GM18520 (cell line): ENCODE measurements around the gene C1orf116.

Experiments
- ATAC-seq: cut with Tn5 transposase; IDR thresholded peaks from one replicate; pipeline ENCODE4 v1.9.1; 2021; ENCODE audit not compliant: unreplicated experiment

The C1orf116 gene

DNA sequence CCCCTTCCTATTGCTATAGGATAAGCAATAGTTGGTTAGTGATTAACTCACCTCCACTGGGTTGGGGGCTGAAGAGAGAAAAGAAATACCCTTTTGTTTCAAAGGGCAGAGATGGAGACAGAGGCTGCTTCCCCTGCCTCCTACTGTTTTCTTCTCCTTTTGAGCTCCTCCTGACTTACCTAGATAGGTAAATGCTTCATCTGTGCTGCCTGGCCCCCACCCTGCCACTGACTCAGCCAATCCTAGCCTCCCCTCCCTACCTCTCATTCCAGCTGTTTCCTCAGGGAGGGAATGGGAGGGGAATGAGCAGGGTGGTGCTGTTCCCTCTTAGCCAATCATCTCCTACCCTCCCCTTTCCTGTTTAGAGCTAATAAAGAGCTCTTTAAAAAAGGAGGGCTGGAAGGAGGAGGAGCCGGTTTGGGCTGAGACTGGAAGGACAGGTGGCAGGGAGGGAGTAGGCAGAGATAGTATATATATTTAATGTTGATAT, at the start of gene C1orf116:
C1orf116 (minus strand) TSS at position 229 of the 490 bp plus-strand sequence. CDS start 5,158 bp downstream, outside the sequence.
- no peak for ATAC-seq

DNA sequence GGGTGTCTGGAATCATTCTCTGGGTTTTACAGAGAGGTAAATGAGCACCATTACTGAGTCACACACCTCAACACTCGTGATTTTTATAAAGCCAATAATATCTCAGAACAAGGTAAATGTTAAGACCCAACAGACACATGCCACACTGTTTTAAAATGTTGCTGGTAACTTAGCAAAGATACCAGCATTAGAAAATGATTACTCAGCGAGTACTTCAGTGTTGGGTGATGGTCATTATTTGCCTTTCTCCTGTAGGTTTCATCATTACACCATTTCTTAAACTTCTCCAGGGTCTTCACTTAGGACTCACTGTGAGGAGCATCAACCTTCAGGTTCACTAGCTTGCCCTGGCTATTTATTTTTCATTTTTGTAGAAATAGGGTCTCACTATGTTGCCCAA, 49.2 kb upstream of the C1orf116 start:
- no peak for ATAC-seq

DNA sequence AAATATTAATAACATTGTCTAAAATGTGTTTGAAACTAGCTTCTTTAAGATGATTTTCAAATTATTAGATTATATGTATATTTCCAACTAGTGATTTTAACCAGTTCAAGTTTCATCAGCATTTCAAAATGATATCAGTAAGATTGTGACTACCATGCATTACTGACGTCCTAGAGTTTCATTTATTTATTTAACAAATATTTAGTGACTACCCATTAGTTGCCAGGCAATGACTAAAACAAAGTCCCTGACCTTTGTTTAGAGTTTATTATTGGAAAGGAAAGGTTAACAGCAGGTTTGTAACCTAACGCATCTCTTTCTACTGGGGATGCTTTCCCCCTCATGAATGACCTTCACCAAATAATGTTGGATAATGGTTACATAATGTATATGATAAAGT, 48.5 kb upstream of the C1orf116 start:
- ATAC-seq, result no peak

DNA sequence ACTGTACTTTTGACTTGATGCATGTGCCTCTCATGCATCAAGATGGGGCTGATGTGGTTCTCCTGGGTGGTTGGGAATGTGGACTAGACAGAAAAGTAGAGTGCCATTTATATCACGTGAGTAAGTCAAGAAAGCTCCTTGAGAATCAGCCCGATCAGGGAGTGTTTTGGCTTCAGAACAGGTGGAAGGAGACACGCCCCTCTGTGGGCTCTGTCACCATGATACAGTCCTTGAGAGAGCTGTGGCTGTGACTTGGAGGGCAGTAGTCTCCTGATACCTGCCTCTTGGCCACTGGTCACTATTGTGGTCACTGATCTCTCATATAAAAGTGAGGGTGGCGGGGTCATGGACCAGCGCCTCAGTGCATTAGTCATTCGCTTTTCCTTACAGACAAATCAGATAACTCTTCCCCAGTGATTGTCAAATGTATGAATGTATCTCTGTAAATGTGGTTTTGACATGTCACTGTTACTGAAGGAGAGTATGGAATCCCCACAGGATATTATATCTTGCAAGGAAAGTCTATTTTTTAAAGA, 47.2 kb upstream of the C1orf116 start:
- no peak for ATAC-seq

DNA sequence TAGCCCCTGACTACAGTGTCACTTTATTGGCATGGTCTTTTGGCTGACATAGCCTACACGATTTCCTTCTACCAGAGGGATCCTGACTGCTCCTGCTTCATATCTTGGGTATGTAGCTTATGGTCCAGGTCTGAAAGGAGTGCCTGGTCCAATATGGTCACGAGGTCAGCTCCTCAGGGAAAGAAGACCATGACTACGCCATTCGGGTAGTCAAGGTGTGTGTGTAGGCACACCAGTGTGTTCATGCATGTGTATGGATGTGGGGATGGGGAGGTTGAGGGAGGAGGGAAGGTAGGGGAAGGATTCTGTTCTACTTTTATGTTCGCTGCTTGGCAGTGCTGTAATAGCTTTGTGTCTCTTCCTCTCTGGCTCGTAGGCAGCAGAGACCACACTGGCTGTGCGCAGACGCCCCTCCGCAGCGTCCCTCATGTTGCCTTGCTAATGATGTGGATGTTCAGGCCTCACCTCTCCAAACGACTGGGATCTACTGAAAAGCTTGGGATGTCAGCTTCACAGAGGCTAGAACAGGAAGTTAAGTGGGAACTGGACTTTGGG, 46.1 kb upstream of the C1orf116 start:
- no peak for ATAC-seq

DNA sequence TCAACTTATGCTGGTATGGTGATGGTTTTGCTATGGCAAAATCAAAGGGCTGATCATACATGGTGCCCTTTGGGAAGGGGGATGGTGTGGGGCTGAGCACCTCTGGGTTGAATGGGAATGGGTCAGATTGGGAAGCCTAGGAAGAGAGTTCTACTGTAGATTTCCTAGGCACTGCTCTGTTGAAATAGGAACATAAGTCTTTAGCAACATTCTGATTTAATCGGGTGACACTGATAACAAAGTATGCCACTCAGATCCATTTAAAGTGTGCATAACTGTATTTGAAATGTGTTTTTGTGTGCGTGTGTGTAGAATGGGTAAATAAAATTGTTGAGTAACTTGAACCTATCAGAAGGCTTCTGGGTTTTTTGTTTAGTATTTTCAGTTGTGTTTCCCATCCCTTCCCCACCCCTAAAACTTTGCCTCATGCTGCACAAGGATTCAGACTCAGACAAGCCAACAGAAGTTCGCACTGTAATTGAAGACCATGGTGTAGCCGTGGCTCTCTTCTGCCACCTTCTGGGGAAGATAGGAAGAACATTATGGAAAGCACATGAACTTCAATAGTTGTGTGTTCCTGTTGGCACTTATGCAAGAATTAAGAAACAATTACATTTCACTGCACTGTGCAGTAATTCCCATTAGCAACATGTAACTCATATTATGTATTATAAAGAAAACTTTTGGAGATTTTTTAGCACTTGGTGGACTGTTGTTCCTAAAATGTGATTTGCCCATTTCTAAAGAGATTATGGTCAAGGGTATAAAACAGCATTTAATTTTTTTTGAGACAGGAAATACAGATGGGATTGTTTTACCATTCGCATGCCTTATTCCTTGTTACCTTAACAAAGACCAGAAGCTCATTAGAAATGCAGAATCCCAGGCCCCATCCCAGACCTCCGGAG, 45.2 kb upstream of the C1orf116 start:
- ATAC-seq, result no peak

DNA sequence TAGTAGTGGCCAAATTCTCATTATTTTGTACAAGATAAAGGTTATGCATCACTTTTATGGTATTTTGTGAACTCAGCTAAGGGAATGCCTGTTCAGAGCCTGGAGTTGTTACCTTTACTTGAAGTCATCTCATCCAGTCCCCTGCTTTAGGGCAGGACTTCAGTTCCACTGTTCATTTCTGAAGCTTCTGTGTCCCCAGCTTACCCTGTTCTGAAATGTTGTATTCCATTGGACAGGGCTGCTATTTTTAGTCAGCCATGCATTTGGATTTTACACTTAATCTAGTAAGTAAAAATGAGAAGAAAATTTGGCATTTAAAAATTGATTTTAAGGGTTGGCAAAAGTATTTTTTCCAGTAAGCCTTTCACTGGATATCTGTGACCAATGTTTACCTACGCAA, 44.5 kb upstream of the C1orf116 start:
- ATAC-seq, result no peak

DNA sequence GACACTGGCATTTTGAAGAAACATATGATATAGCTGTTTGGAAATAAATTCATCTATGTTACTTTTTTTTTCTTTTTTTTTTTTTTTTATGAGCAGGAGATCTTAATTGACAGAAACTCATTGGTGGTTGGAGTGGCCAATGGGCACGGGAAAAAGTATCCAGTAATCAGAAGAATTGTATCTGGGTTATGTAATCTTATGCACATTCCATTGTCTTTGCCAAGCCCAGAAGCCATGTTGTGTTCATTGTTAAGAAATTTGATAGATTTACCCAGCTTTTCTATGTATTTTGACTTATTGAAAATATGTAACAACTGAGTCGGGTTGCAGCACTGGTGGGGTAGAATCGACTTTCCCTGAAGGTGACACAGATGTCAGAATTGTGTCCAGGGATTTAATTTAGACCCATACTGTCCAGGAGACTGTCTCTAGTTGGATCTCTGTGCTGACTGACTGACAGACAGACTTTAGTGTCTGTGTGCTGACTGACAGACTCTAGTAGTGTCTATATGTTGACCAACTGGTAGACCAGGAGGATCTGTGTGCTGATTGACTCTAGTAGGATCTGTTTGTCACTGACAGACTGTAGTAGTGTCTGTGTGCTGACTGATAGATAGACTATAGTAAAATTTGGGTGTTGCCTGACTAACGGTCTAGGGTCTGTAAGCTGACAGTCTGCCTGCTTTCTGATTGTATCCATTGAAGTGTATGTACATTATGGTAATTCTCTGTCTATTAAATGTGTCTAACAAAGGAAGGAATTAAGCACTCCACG, 43.8 kb upstream of the C1orf116 start:
- no peak for ATAC-seq

DNA sequence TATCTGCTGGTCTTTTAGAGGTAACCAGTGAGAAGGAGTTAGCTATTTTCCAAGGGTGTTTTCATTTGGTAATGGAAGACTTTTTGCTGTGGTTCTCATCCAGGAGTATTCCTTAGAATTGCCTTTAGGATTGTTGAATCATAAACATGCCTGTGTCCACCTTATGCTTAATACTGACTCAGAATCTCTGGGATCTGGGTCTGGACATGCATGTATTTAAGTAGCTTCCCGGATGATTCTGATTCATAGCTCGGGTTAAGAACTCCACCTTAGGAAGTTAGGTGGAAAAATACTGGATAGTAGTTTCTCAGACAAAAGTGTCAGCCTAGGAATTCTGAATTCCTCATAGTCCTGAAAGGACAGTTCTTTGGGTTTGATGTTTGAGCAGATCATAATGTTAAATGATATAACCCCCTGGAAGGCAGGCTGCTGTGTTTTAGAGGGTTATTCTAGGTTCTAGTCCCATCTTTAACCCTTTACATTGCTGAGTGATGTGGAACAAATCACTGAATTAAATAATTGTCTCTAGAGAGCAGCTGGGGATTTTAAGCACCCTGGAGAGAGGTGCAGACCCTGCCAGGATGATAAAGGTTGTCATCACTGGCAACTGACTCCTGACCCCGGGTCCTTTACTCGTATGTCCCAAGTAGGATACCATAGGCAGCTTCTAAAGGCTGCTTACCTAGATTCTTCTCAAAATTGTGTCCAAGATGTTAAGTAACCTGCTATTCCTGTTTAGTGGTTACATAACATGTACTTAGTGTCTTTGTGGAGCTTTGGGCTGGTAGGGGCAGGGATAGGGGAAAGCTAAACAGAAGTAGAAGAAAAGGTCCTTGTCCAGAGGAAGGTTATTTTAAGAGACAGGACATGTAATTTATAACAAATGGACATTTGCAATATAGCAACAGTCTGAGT, 41.6 kb upstream of the C1orf116 start:
- no peak for ATAC-seq

DNA sequence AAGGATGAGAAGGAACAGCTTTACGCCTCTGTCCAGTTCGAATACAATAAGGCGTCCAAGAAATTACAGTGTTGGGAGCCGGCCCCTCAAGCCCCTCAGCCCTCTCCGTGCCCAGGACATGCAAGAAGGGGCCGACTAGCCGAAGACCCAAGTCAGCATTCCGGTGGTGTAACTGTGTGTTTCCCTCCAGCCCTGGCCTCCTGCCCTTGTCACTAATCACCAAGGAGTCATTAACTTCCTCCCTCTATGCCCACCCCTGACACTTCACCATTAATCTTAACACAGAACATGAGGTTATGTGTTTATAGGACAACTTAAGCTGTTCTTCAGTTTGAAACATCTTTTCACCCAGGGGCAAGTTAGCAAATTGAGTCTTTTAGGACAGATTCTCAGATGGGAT, 39.7 kb upstream of the C1orf116 start:
- ATAC-seq, result no peak

DNA sequence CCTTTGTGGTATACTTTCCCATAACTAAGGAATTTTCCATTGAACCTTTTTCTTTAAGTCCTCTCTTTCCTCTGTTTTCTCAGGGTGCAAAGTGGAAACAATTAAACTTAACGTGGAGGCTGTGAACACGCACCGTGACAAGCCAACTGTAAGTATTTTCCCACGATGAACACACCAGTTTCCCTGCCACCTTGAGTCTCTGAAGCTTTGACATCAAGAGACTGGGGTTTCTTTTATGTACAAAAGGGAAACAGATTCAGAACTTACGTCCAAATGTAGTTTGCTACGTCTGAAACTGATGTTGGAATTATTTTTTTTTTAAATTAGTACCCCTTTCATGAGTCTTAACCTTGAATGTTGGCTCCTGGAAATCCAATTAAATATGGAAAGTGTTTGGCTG, 38.9 kb upstream of the C1orf116 start:
- ATAC-seq, result no peak

DNA sequence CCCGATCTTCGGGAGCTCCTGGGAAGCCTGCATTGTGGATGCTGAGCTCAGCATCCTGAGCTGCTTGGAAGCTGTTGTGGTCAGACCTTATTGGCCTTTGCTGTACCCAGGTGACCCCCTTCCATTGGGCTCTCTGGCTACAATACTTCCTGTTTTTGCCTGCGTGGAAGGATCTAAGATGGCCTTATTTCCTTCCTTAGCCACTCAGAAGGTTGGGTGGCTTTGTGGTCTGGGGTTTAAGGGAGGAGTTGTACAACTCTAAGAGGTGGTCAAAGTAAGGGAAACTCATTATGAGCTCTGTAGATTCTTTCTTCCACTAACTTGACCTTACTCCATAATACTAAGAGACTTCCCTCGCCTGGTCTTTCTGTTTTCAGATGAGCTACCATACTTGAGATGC, 38.3 kb upstream of the C1orf116 start:
- ATAC-seq, result no peak

DNA sequence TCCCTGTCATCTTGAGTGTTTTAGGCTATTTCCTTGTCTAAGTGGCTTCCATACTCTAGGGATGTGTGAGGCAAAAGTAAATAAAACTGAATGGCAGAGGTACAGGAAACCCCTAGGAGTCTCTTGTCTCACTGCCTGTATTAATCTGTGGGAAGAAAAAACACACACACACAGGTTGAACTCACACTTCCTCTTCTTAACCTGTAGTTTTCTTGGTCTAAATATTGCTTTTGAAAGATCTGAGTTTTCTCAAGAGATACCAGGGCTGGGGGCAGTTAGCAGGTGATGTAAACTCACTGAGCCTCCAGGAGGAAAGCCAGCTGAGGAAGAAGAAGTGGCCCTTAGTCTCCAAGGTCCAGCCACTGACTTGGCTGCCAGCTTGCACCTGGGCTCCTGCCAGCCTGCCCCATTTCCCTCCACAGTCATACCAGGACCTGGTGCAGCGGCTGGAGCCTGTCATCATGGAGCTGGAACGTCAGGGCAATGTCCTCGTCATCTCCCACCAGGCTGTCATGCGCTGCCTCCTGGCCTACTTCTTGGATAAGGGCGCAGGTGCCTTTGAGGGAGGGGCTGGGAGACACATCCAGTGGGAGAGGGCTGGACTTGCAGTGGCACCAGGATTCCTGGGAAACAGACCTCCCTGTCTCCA, 37.4 kb upstream of the C1orf116 start:
- ATAC-seq, result no peak

DNA sequence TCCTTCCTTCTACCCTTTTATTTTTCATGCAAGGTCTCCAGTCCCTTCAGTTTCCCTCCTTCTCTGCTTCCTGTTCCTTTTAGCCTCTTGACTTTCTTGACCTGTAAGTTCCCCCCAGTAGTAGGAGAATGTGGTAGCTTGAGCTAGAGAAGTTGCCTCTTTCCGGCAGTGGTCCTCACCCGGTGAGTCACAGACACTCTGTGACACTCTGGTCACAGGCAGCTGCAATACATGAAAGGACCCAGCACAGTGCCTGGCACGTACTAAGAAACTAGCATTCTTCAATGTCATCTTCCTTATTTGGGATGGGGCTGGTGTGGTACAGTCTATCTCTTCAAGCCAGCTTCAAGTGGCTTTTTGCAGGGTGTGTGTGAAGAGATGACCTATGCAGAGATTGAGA, 36.5 kb upstream of the C1orf116 start:
- ATAC-seq, result no peak

DNA sequence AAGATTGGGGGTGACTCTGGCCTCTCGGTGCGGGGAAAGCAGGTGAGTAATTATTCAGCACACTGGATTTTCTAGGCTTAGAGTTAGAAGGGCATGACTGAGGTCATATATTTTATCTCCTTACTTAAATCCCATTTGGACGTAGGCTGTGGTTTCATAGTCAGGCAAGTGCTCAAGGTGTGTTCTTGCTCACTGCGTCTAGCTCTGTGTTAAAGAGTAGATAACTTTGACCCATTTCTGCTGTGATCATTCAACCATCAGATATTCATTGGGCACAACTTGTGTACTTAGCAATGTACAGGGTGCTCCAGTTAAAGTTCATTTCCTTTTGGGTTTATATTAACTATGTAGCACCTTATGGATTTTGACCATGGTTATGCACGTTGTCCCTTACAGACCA, 35.1 kb upstream of the C1orf116 start:
- no peak for ATAC-seq

DNA sequence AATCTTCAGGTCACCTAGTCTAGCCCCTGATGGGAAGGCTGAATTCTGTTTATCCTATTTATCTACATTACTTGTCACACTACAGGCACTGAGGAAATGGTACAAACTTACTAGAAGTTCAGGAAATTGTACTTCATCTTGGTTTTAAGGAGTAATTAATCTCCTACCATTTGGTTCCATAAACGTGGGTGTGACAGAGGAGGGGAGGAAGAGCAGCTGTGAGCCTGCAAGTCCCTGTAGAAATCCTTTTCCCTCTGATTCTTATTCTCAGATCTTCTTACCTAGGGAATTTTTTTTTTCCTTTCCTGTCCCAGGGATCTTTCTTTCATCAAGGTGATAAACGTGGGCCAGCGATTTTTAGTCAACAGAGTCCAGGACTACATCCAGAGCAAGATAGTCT, 34.6 kb upstream of the C1orf116 start:
- no peak for ATAC-seq

DNA sequence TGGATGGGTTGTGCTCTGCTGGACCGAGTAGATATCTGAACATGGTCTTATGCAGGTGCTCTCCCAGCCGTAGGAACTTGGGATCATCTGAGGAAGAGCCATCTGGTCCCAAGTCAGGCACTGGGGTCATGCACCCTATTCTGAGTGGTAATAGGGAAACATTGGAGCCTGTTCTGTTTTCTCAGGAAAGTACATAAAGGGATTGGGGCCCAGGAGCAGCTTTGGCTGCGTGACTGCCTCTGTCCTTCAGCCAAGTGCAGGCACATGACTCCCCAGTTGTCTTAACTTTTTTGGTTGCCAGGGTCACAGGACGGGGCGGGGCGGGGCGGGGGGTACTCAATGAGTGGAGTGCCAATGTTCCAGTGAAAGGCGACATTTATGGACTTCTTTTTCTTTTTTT, 32.0 kb upstream of the C1orf116 start:
- ATAC-seq, result no peak

DNA sequence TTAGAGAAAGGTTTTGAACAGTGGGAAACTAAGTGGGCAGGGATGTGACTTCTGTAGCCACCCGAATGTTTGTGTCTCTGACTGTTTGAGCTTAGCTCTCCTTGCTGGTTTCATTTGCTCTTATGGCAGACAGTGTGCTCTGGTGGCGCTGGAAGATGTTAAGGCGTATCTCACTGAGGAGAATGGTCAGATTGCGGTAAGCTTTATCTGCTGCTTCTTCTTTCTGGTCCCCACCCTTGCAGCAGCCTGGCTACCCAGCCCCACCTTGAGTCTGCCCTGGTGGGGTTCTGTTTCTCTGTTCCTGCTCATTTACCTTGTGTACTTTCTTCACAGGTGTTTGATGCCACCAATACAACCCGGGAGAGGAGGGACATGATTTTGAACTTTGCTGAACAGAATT, 30.5 kb upstream of the C1orf116 start:
- no peak for ATAC-seq

DNA sequence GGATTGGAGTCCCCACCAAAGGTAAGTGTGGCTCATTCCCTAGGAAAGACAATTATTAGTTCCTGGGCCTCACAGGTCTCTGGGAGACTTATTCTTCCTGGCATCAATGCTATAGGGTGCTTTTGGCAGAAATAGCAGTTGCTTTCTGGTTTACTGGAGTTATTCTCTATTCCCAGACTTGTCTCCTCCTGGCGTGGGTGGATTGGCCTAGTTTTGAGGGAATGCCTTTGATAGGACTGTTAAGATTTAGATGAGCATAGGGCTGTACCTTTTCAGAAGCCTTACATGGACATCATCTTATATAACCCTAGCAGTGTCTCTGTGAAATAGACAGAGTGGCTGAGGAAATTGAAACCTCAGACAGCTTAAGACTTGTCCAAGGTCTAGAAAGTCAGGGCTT, 29.5 kb upstream of the C1orf116 start:
- ATAC-seq, result no peak

DNA sequence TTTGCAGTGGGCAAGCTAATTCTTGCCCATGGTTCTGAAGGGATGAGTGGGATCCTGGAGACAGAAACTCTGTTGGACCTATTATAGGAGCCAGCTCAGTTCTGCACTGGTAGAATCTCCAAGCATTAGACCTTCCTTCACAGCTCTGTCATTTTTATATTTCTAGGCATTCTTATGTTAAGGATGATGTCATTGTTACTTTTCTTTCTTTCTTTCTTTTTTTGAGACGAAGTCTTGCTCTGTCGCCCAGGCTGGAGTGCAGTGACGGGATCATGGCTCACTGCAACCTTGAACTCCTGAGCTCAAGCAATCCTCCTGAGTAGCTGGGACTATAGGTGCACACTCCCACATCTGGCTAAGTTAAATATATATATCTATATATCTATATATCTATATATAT, 28.0 kb upstream of the C1orf116 start:
- no peak for ATAC-seq
